HepG2 (cell line): Measurements from ENCODE around the gene MRPL51. TPM values are rescaled to one million over a fixed set of nuclear protein-coding genes. Genes with fewer than 3 reads are reported as not detected.

Experiments used
- BORCS8-MEF2B ChIP-seq: sonication (generic); formaldehyde crosslinking; IDR thresholded peaks from 2 replicates; pipeline ENCODE4 v1.8.0; 2022; ENCODE audit warnings: mild to moderate bottlenecking, missing genetic modification reagents
- DPF2 ChIP-seq: sonication (generic); formaldehyde crosslinking; IDR thresholded peaks from 2 replicates; pipeline ENCODE4 v1.4.0; 2020; ENCODE audit warnings: mild to moderate bottlenecking, low read depth, missing genetic modification reagents, borderline replicate concordance
- ELF4 ChIP-seq: sonication (generic); formaldehyde crosslinking; IDR thresholded peaks from 2 replicates; pipeline ENCODE4 v1.5.0; 2020; ENCODE audit warnings: missing genetic modification reagents, mild to moderate bottlenecking, moderate library complexity, borderline replicate concordance
- HOXD1 ChIP-seq: sonication (generic); formaldehyde crosslinking; IDR thresholded peaks from 2 replicates; pipeline ENCODE4 v1.5.0; 2020; ENCODE audit warnings: missing genetic modification reagents
- KDM5A ChIP-seq: fragments of 200-600 bp; sonication (generic); IDR thresholded peaks from 2 replicates; pipeline ENCODE4 v1.7.0; 2018; ENCODE audit warnings: antibody characterized with exemption, mild to moderate bottlenecking, low read length, borderline replicate concordance
- MBNL3 ChIP-seq: fragments of 250-450 bp; sonication (Bioruptor Pico); conservative IDR thresholded peaks from 2 replicates; pipeline ENCODE4 v1.8.0; 2022; ENCODE audit warnings: mild to moderate bottlenecking, inconsistent platforms
- NKX3-1 ChIP-seq: sonication (generic); formaldehyde crosslinking; IDR thresholded peaks from 2 replicates; pipeline ENCODE4 v1.5.0; 2020; ENCODE audit warnings: missing genetic modification reagents
- PPARG ChIP-seq: conservative IDR thresholded peaks from 2 replicates; pipeline ENCODE4 v1.6.1; 2016; ENCODE audit warnings: missing biosample characterization, missing genetic modification reagents
- TAF1 ChIP-seq: sonication (generic); formaldehyde crosslinking; IDR thresholded peaks from 2 replicates; pipeline ENCODE4 v1.4.0; 2020; ENCODE audit warnings: missing genetic modification reagents
- ZNF121 ChIP-seq: sonication (generic); formaldehyde crosslinking; IDR thresholded peaks from 2 replicates; pipeline ENCODE4 v1.5.0; 2020; ENCODE audit warnings: mild to moderate bottlenecking, missing genetic modification reagents
- ZNF142 ChIP-seq: sonication (generic); formaldehyde crosslinking; IDR thresholded peaks from 2 replicates; pipeline ENCODE4 v1.4.0; 2020; ENCODE audit warnings: missing genetic modification reagents
- ZNF296 ChIP-seq: sonication (generic); formaldehyde crosslinking; conservative IDR thresholded peaks from 2 replicates; pipeline ENCODE4 v1.5.0; 2020; ENCODE audit warnings: mild to moderate bottlenecking, missing genetic modification reagents
- ZNF335 ChIP-seq: sonication (generic); formaldehyde crosslinking; IDR thresholded peaks from 2 replicates; pipeline ENCODE4 v1.4.0; 2020; ENCODE audit warnings: missing genetic modification reagents
- polyA plus RNA-seq, 8 experiments: library from polyadenylated mRNA; depleted of rRNA in 3 of 8; stranded (reverse) in 7 of 8; unstranded in 1 of 8; fragments of >200 nt; fragmentation: Illumina TruSeq in 4 of 8; extraction: Trizol in 4 of 8; gene quantifications; 2 replicates each; pipeline versions ENCODE4 v1.2.1 to v1.2.3, GENCODE V29; 2011 to 2016; ENCODE audit warnings: low read depth in 4 of 8, missing spikeins in 1 of 8, mixed read lengths in 1 of 8; ENCODE audit not compliant: insufficient read depth in 1 of 8
- total RNA-seq, 5 experiments: library from RNA; depleted of rRNA; stranded (reverse); fragments of >200 nt; fragmentation: Illumina TruSeq; extraction: Trizol; gene quantifications; 2 replicates each; pipeline ENCODE4 v1.2.3, GENCODE V29; 2016; ENCODE audit warnings: low read depth in 1 of 5
- TF ChIP-seq, protein P1 (sequence below): IDR thresholded peaks from 2 replicates; pipeline ENCODE4 v1.6.1; 2016; ENCODE audit warnings: mild to moderate bottlenecking, missing biosample characterization, missing genetic modification reagents
- TF ChIP-seq, protein P2 (sequence below): sonication (generic); formaldehyde crosslinking; IDR thresholded peaks from 2 replicates; pipeline ENCODE4 v1.8.1; 2023; ENCODE audit warnings: mild to moderate bottlenecking, moderate library complexity, missing genetic modification reagents
- TF ChIP-seq, protein P3 (sequence below): IDR thresholded peaks from 2 replicates; pipeline ENCODE4 v1.6.1; 2016
- TF ChIP-seq, protein P4 (sequence below): sonication (generic); formaldehyde crosslinking; conservative IDR thresholded peaks from 2 replicates; pipeline ENCODE4 v1.4.0; 2020; ENCODE audit warnings: missing genetic modification reagents

Gene MRPL51
- total and polyA plus RNA-seq, 2 of the 13 experiments (the other 11 are each of a cell fraction or from before 2014, with no cell fraction given): 64.8 to 278 TPM

- TF ChIP-seq, protein P1, sequence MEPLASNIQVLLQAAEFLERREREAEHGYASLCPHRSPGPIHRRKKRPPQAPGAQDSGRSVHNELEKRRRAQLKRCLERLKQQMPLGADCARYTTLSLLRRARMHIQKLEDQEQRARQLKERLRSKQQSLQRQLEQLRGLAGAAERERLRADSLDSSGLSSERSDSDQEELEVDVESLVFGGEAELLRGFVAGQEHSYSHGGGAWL (CRISPR knock-in tag): peak; percentile 20; the same call in 1 of the 2 replicates
- peak; percentile 48 for TF ChIP-seq BORCS8-MEF2B (CRISPR knock-in tag)
- 0 out of 2 replicates have a peak, but pooled peaks have one; percentile 35 for TF ChIP-seq ZNF142
- TF ChIP-seq, protein P2, sequence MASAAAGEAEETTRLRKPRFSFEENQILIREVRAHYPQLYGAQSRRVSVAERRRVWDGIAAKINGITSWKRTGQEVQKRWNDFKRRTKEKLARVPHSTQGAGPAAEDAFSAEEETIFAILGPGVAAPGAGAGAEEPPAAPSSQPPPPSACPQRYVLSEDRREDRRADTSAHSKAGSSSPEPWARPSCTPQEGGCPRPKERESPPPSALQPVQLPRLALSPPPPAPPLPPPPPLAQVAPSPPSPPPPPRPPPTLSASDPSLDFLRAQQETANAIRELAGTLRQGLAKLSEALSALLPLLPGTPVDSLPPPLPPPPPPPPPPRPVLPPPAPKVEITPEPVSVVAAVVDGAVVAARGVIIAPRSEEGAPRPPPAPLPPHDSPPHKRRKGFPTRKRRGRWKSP (CRISPR knock-in tag): no peak
- TF ChIP-seq HOXD1: 0 out of 2 replicates have a peak, but pooled peaks have one; percentile 36
- TF ChIP-seq ZNF121: no peak
- TF ChIP-seq ZNF335 (CRISPR knock-in tag): peak; percentile 49; the same call in 1 of the 2 replicates
- peak; percentile 84 for TF ChIP-seq PPARG (CRISPR knock-in tag)
- TF ChIP-seq KDM5A: no peak
- TF ChIP-seq, protein P3, sequence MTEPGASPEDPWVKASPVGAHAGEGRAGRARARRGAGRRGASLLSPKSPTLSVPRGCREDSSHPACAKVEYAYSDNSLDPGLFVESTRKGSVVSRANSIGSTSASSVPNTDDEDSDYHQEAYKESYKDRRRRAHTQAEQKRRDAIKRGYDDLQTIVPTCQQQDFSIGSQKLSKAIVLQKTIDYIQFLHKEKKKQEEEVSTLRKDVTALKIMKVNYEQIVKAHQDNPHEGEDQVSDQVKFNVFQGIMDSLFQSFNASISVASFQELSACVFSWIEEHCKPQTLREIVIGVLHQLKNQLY (CRISPR knock-in tag): 0 out of 2 replicates have a peak, but pooled peaks have one; percentile 54
- TF ChIP-seq MBNL3 (CRISPR knock-in tag): no peak
- TF ChIP-seq DPF2 (CRISPR knock-in tag): peak; percentile 68; the same call in 1 of the 2 replicates
- TF ChIP-seq ZNF296 (CRISPR knock-in tag): no peak
- TF ChIP-seq TAF1 (CRISPR knock-in tag): peak; percentile 50; the same call in 1 of the 2 replicates
- TF ChIP-seq ELF4 (CRISPR knock-in tag): no peak
- TF ChIP-seq NKX3-1 (CRISPR knock-in tag): peak; percentile 56; the same call in 1 of the 2 replicates
- TF ChIP-seq, protein P4, sequence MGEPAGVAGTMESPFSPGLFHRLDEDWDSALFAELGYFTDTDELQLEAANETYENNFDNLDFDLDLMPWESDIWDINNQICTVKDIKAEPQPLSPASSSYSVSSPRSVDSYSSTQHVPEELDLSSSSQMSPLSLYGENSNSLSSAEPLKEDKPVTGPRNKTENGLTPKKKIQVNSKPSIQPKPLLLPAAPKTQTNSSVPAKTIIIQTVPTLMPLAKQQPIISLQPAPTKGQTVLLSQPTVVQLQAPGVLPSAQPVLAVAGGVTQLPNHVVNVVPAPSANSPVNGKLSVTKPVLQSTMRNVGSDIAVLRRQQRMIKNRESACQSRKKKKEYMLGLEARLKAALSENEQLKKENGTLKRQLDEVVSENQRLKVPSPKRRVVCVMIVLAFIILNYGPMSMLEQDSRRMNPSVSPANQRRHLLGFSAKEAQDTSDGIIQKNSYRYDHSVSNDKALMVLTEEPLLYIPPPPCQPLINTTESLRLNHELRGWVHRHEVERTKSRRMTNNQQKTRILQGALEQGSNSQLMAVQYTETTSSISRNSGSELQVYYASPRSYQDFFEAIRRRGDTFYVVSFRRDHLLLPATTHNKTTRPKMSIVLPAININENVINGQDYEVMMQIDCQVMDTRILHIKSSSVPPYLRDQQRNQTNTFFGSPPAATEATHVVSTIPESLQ (CRISPR knock-in tag): no peak
Observed at GRCh38 chr12:6542209-6543009, 49.3 kb upstream of the MRPL51 start (continued).
